NOMO-1 treated with dmso at 0.1 percent for 144 hours (cell line): ENCODE results near the gene FOXN4.

Experiments
- DNase-seq: peaks from one replicate; lab custom pipeline; 2025; ENCODE audit not compliant: unreplicated experiment; lab: John Stamatoyannopoulos, UW

The FOXN4 gene

DNA sequence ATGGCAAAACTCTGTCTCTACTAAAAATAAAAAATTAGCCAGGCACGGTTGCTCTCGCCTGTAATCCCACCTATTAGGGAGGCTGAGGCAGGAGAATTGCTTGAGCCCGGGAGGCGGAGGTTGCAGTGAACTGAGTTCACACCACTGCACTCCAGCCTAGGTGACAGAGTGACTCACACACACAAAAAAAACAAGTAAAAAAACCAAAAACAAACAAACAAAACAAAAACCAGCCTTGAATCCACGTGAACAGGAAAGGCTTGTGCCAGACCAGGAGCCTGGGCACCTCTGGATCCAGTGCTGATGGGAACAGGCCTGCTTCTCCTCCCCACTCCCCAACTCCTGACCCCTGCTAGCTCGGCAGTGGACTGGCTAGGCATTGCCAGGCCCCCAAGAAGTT, 3.5 kb downstream of the FOXN4 start:
- no peak for DNase-seq

DNA sequence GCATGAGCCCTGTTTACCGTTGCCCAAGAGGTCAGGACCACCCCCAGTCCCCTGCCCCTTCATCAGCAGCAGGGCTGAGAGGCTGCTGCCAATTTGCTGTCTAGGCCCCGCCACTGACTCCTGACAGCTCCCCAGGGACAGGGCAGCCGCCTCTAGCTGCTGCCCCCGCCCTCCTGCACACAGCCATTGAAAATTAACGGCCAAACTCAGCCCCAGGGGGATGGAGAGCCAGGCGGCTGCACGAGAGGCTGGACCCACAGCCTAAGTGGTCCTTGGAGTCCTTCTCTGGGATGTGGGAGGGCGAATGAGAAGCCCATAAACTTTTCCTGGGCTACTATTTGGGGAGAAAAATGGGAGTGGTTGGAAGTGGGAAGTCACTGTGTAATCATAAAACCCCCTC, 4.6 kb downstream of the FOXN4 start:
- DNase-seq: no peak

DNA sequence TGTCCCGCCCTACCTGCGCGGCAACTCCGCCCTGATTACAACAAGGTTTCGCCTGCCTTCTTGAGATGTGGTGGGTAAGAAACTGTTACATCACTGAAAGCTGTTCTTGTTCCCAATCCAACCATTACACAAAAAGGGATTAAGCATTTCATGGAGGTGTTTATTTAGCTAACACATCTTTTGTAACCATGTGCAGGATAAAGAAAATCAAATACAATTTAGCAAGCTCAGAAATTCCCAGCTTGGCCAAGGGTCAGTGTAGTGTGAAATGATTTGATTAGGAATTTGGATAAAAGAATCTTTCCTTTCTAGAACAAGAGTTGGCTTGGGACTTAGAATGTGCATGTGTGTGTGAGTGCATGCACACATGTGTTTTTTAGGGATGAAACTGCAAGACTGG, 6.3 kb downstream of the FOXN4 start:
- DNase-seq: no peak

DNA sequence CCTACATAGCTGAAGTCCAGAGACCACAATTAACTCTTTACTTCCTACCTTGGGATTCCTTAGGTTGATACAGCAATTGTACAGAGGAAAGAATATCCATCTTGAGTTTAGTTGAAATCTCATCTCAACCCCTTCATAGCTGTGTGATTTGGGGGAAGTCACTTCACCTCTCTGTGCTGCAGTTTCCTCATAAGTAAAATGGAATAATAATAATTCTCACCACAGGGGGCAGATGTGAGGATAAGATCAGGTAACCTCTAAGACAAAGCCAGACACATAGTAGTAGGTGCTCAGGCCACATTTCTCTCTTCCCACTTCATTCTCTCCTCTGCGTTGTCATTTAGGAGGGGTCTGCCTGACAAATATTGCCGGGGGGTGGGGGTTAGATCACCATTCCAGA, 6.7 kb downstream of the FOXN4 start:
- no peak for DNase-seq

- no peak for DNase-seq
These were observed 7.4 kb downstream of the FOXN4 start for GRCh38 chr12:109301643-109302168.

DNA sequence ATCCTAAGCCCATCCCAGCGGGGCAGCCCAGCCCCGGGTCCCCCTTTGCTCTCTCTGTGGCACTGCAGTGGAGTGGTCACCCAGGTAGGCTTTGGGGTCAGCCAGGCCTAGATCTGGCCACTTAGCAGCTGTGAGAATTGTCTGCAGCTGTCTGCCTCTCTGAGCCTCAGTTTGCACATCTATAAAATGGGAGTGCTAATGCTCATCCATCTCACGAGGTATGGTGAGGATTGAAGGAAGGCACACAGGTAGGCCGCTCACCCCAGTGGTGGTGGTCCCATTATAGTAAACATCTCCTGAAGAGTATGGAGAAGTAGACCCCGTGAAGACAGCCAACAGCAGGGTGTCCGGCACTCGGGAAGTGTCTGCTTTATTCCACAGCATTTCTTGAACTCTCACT, 9.2 kb downstream of the FOXN4 start:
- no peak for DNase-seq

- no peak for DNase-seq
These were observed 12.7 kb downstream of the FOXN4 start for GRCh38 chr12:109296431-109296830.

DNA sequence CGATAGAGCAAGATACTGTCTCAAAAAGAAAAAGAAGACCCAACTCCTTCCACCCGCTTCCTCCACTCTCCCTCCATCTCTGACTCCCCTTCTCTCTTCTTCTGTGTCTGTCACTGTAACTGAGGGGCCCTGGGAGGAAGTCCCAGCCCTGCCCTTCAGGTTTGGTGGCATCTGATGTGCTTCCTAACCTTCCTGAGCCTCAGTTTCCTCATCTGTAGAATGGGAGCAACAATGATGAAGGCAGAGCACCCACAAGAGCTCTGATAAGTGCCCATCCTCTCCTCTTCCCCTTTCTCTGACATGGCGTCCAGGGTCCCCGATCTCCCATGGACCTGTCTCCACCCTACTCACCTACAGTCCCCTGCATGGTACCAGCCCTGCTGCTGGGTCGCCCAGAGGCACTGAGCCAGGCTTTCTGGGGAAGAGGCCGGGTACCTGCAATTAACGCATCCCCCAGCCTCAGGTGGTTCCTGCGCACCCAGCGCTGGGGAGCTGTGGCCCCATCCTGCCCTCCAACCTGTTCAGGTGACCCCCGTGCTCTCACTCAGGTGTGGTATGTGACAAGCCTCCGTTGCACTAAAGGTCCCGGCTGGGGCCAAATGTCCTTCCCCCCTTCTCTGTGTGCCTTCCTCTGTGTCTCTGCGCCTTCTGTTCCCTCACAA, 13.2 kb downstream of the FOXN4 start:
- DNase-seq: no peak

DNA sequence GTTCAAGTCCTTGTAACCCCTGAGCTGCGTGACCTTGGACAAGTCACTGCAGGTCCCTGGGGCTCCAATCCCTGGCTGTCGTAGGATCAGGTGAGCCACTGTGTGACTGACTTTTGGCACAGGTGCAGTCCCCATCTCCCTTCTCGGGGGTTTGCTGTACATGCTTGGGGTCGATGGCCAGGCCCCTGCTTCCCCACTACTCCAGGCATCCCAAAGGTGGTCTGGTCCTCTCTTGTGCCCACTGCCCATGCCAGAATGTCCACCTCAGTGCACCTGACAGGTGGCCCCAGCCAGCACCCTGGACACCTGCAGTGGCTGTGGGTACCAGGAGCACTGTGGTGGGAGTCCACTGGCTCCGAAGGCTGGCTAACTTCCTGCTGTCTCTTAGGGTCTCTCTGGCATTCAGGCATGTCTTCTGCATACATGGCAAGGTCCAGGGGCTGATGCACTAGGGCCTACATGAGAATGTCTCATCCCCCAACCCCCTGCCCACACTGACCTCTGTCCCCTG, 14.7 kb downstream of the FOXN4 start:
- DNase-seq: no peak

- no peak for DNase-seq
These were observed 16.0 kb downstream of the FOXN4 start for GRCh38 chr12:109293106-109293505.

DNA sequence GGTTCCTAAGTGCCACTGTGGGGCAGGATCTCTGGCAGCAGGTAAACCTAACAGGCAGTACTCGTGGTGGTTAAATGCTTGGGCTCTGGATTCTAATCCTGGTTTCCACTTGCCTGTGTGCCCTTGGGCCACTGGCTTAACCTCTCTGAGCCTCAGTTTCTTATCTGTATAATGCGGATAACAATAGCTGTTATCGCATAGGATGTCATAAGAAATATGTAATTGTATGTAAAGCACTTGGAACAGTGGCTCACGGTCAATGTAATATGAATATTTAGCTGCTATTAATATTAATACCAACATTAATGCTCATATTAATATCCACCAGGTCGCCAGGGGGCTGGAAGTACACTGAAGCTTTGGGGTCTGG, 16.8 kb downstream of the FOXN4 start:
- no peak for DNase-seq

DNA sequence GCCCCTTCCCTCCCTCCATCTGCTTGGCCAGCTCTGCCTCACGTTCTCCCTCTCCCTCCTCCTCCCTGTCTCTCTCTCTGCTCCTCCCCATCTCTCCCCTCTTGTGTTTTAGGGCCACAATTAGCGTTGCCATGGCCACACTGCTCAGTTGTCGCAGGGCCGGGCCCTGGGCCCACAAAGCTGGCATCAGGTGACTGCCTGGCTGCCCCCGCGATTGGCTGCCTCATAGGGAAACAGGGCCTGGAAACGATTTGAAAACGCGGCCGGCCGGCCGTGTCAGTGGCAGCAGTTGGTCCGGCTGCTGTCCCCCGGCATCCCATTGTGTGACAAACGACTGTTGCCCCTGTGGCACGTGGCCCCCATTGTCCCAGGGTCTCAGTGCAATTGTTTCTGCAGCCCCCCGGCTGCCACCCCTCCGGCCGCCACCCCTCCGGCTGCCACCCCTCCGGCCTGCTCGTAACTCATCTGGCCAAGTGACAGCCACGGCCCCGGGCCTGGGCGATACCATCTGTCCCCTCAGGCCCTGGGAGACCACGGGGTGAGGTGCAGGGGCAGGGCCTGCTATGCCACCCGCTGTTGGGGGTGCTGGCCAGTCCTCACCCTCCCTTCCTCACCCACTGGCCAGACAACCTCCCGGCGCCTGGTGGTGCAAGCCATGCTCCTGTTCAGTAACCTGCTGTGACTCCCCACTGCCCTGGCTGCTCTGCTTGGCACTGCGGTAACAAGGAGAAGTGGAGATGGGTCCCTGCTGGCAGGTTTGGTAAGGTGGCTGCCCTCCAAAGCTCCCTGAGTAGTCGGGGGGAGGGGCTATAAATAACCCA, 17.4 kb downstream of the FOXN4 start:
- DNase-seq: no peak

GRCh38 chr12:109291117-109291516, 18.0 kb downstream of the FOXN4 start:
- DNase-seq: no peak

GRCh38 chr12:109290061-109290460, 19.0 kb downstream of the FOXN4 start:
- DNase-seq: no peak

DNA sequence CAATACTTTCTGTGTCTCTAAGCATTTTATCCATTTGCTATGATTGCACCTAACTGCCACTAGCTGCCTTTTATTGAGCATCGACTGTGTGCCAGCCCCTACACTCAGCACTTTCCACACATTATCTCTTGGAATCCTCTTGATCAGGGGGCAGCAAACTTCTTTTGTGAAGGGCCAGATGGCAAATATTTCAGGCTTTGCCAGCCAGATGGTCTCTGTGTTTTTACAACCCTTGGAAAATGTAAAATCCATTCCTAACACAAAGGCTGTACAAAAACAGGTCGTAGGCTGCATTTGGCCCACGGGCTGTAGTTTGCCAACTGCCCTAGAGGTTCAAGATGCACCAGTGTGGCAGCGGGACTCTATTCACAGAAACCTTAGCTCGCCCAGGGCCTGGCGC, 19.5 kb downstream of the FOXN4 start:
- DNase-seq: no peak

DNA sequence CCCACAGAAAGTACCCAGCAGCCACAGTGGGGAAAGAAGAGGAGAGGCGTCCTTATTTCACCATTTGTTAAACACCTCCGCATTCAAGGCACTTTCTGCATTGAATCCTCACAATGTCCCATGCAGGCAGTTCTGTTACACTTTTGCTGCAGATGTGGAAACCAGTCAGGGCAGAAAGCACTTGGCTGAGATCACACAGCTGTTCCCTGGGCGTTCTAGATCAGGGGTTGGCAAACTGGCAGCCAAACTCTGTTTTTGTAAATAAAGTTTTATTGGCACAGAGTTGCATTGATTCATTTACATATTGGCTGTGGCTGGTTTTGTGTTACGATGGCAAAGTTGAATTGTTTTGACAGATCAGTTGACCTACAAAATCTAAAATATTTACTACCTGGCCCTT, 20.1 kb downstream of the FOXN4 start:
- no peak for DNase-seq

GRCh38 chr12:109288571-109288970, 20.5 kb downstream of the FOXN4 start:
- DNase-seq: no peak

DNA sequence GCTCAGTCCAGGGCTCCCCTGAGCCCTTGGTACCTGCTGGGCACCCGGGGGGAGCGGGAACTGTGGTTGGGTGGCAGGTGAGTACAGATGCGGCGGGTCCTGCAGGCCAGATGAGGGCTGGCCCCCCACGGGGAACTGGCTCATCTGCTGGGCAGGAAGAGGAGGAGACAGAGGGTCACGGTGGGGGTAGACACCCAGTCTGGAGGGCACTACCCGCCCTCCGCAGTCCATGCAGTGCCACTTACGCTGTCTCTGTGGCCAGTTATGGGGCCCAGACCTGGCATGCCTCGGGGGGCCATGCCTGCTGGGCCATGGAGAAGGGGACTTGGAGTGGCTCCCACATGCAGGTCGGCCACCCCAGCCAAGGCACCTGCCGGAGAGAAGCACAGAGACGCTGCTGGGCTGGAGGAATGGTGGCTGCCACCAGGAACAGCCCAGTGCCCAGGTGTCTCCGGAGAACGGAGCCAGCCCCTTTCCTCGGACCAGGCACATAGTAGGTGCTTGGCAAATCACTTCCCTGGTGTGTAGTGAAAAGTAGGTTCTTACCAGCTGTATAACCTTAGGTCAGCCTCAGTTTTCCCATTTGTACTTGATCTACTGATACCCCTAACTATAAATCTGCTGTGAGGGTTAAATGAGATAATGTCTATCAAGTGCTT, 21.1 kb downstream of the FOXN4 start:
- no peak for DNase-seq

- no peak for DNase-seq
These were observed 21.9 kb downstream of the FOXN4 start for GRCh38 chr12:109287181-109287580.

GRCh38 chr12:109286652-109287051, 22.4 kb downstream of the FOXN4 start:
- DNase-seq: no peak

- no peak for DNase-seq
These were observed 22.8 kb downstream of the FOXN4 start for GRCh38 chr12:109286252-109286651.

GRCh38 chr12:109284392-109284791, 24.7 kb downstream of the FOXN4 start:
- DNase-seq: no peak
